22Rv1 (cell line): ENCODE results near the gene CCDC78.

Experiments used
- ZFX ChIP-seq: fragments of 450-650 bp; IDR thresholded peaks from 2 replicates; pipeline ENCODE4 v1.6.1; 2017; ENCODE audit warnings: antibody characterized with exemption, borderline replicate concordance
- TF ChIP-seq, protein P1 (sequence below): fragments of 450-650 bp; IDR thresholded peaks from 2 replicates; pipeline ENCODE4 v1.5.1; 2017; ENCODE audit warnings: mild to moderate bottlenecking

DNA sequence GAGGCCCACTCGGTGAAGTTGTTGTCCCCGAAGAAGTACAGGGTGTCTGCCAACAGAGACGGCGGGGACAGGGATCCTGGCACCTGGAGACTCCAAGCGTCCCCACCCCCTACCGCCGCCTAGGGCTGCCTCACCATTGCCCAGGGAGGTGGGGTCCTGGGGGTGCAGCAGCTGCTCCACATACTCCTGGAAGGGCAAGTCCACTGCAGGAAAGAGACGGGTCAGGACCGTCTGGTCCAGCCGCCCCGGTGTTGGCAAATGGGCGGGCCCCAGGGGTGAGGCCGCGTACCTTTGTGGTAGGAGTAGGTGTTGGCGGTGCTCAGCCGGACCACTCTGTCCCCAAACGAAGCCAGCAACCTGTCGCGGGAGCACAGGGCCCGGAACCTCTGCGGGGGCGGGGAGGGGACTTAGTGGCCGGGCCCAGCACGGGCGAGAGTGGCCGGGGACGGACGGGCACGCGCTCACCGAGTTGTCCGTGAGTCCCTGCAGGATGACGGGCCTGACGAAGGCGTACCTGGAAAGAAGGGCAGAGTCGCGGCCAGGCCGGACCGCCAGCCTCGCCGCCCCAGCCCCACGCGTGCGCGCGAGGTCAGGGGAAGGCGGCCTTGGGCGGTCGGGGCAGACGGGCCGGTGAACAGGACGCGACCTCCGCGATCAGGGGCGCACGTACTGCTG, 42.7 kb downstream of the CCDC78 start:
- TF ChIP-seq ZFX = no peak
- TF ChIP-seq, protein P1, sequence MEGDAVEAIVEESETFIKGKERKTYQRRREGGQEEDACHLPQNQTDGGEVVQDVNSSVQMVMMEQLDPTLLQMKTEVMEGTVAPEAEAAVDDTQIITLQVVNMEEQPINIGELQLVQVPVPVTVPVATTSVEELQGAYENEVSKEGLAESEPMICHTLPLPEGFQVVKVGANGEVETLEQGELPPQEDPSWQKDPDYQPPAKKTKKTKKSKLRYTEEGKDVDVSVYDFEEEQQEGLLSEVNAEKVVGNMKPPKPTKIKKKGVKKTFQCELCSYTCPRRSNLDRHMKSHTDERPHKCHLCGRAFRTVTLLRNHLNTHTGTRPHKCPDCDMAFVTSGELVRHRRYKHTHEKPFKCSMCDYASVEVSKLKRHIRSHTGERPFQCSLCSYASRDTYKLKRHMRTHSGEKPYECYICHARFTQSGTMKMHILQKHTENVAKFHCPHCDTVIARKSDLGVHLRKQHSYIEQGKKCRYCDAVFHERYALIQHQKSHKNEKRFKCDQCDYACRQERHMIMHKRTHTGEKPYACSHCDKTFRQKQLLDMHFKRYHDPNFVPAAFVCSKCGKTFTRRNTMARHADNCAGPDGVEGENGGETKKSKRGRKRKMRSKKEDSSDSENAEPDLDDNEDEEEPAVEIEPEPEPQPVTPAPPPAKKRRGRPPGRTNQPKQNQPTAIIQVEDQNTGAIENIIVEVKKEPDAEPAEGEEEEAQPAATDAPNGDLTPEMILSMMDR = no peak
